ENCODE measurements around the gene POLR2A.

The POLR2A gene

GRCh38 chr17:7484067-7484918 is at the start of gene POLR2A:
POLR2A (plus strand) TSS chr17:7484366.
- TF ChIP-seq CTCF (IDR thresholded peaks at IDR 0.05), result no peak

GRCh38 chr17:7435676-7436555 is 48.2 kb upstream of the POLR2A start:
- no peak for TF ChIP-seq CTCF (IDR thresholded peaks at IDR 0.05)

- TF ChIP-seq CTCF (IDR thresholded peaks at IDR 0.05), result peak; percentile 77
These were observed 47.4 kb upstream of the POLR2A start for GRCh38 chr17:7436556-7437368.

- no peak for TF ChIP-seq CTCF (IDR thresholded peaks at IDR 0.05)
These were observed 46.8 kb upstream of the POLR2A start for GRCh38 chr17:7437369-7437863.

GRCh38 chr17:7437950-7438614 is 46.1 kb upstream of the POLR2A start:
- no peak for TF ChIP-seq CTCF (IDR thresholded peaks at IDR 0.05)

GRCh38 chr17:7438656-7439460 is 45.3 kb upstream of the POLR2A start:
- TF ChIP-seq CTCF (IDR thresholded peaks at IDR 0.05), result no peak
